GM19240 (cell line): ENCODE measurements around the gene NT5M.
"Not testable (repeated sequence)": the region's sequence is repeated elsewhere in the genome, so short reads cannot be mapped to it uniquely, and the experiment has no call there.

Experiments
- DNase-seq: peaks from one replicate; pipeline ENCODE4 v3.0.0; 2011; ENCODE audit warnings: low spot score; ENCODE audit not compliant: insufficient read length

Gene NT5M

DNA sequence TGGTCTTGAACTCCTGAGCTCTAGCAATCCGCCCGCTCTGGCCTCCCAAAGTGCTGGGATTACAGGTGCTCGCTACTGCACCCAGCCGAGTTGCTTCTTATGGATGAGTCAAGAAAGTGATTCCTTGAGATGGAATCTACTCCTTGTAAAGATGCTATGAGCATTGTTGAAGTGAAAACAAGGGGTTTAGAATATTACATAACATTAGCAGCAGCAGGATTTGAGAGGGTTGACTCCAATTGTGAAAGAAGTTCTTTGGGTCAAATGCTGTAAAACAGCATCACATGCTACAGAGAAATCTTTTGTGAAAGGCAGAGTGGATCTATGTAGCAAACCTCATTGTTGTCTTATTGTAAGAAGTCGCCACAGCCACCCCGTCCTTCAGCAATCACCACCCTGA is 72.7 kb downstream of the NT5M start:
- no peak for DNase-seq

GRCh38 chr17:17376362-17376761 is 73.2 kb downstream of the NT5M start:
- DNase-seq = no peak

DNA sequence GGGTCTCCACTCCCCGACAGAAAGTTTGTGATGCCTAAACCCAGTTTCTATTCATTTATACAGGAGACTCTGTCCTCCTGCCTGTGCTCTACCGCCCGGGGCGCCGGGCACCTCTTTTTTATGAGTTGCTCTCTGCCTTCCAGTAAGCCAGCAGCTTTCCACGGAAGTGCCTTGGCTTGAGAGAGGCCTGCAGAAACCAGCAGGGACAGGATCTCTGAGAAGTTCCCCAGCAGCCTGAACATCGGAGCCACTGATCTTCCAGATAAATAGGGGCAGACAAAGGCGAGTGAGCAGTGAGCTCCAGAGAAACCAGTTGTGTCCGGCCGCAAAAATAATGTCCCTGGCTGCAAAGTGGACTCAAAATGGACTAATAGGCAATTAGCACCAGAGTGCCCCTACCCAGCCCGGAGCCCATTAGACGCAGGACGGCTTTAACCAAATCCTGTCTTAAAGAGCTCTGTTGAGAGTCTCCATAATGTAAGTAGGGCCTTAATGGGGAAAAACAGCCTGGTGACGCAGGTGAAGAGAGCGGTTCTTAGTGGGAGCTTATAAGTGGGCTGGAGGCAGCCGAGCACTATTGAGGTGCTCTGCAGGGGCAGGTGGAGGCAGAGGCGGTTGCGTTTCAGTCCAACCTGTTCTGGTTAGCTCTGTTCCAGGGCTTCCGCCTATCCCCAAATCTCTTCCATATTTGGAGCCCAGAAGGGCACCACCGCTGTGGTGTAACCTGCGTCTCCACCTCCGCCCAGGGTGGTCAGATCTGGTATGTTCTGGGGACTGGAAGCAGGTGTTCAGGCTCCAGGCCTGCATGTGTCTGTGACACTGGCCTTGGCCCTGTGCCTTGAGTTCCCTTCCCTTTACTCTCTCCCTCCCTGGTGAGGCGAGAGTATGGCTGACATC is 74.1 kb downstream of the NT5M start:
- DNase-seq = no peak

DNA sequence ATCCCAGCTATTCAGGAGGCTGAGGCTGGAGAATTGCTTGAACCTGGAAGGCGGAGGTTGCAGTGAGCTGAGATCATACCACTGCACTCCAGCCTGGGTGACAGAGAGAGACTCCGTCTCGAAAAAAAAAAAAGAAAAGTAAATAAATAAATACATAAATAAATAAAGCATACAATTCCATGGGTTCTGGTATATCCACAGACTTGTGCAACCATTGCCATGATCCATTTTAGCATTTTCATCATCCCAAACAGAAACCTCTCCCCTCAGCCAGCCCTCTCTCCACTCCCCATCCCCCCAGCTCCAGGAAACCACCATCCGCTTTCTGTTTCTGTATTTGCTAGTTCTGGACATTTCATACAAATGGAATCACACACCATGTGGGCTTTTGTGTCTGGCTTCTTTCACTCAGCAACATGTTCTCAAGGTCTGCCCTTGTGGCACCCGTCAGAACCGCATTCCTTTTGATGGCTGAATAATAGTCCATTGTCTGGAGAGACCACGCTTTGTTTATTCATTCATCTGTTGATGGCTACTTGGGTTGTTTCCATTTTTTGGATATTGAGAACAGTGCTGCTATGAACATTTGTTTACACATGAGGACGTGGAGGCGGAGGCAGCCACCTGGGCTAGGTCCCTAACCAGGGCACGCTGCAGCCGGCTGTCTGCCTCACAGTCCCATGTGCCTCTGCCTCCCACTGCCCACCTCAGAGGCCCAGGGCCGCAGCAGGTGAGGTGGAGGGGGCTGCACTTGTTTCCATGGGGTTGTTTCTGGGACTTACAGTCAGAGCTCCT is 76.2 kb downstream of the NT5M start:
- no peak for DNase-seq

DNA sequence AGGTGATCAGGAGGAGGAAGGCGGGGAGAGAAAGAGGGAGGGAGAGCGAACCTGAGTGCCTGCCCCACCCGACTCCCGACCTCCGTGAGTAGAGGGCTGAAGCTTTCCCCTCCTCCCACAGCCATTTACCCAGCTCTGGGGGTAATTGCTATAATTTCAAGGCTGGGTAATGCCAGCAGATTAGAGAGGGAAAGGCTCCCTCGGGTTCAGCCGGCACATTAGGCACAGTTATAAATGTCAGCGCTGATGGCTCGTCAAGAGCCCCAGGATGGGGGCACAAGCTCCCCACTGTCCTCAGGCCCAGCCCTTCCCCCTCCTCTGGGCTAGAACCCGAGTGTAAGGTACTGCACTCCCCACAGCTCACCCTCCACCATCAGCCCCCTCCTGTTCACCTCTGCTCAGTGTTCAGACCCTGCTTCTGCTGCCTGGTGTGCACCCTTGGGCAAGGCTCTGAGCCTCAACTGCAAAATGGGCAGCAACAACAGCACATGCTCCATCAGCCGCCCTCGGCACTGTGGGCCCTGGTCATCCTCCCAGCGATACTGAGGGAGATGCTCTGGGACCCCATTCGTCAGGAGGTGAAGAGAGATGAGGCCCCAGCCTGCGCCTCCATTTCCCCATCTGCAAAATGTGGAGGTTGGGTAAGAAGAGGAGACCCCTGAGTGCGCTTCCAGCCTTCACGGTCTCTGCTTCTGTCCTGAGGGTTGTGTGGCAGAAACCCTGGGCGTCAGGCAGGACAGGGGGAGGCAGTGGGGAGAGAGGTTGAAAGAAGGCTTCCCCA is 77.2 kb downstream of the NT5M start:
- no peak for DNase-seq

- no peak for DNase-seq
Observed at GRCh38 chr17:17381446-17382064, 78.4 kb downstream of the NT5M start.

DNA sequence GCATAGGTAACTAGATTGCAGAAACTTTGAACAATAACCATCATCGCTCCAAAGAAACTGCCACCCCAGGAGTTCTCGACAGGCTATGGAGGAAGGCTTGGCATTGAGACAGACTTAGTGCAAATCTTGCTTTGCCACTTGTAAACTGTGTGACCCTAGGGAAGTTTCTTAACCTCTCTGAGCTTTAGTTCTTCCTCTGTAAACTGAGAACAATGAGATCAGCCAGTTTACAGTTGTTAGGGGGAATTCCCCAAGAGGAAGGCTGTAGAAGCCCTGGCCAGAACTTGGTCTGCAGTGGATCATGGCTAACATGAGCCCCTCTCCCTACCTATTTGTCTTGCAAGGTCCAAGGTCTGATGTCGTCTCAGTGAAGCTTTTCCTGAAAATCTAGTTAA is 78.9 kb downstream of the NT5M start:
- no peak for DNase-seq

GRCh38 chr17:17382971-17383370 is 79.8 kb downstream of the NT5M start:
- DNase-seq = no peak

- DNase-seq = not testable (repeated sequence)
Observed at GRCh38 chr17:17383431-17384290, 80.5 kb downstream of the NT5M start.

DNA sequence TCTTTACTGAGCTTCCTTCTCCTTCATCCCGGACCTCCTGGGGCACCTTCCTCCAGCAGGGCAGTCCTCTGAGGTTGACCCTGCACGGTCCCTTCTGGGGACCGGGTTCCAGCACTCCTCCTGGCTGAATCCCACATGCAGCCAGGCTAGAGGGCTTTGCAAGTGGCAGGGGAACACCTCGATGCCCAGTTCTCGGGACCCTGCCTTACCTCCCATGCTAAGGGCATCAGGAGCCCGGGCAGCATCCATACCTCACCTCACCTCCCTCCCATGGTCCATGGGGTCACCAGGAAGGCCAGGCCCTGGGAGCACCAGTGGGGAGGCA is 81.1 kb downstream of the NT5M start:
- no peak for DNase-seq

DNA sequence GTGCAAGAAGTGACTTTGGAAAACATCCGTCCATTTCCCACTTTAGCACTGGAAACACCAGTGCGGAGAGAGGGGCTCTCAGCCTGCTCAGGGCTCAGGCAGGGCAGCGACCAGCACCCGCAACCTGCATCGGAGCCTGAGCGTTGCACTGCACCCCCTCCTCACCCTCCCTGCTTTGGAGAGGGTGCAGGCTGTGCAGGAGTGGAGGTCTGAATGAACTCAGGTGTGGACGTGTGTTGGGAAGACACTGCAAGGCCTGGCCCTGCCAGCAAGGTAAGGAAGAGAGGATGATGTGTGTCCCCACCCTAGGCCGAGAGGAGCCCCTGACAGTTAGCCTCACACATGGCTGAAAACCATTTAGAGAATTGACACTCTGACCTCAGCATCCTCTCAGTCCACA is 81.8 kb downstream of the NT5M start:
- DNase-seq = no peak

DNA sequence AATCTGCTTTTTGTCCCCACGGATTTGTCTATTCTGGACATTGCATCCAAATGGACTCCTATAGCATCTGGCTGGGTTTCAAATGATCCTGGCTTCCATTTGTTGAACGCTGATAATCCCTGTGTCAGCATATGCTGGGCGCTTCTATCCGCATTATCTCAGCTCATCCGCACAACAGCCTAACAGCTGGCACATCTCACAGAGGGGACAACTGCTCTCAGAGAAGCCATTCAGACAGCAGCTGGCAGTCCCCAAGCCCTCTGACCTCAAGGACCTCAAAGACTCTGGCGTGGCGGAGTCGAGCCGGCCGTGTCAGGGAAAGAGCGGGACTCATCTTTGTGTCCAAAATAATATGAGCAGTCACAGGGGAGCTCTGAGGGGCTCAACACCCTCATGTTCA is 82.3 kb downstream of the NT5M start:
- DNase-seq = no peak

- no peak for DNase-seq
Observed at GRCh38 chr17:17386094-17386800, 83.1 kb downstream of the NT5M start.

DNA sequence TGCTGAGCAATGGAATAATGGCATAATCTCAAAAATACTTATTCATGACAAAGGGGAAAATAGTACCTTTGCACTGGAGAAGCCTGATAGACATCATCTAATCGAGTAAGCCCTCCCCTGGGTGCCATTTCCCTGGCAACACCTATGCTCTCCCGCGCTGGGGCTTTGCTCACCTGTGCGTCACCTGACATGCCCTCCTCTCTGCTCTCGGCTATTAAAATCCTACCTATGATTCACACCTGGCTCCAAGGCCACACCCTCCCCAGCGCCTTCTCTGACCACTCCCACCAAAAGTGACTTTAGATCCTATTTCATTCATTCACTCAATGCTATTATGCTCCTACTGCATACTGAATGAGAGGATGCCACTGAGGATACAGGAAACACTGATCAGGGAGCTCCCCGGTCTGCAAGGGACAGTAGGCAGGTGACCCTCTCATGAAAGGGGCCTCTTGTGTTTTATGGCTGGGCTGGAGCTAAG is 83.9 kb downstream of the NT5M start:
- no peak for DNase-seq

GRCh38 chr17:17387498-17388362 is 84.6 kb downstream of the NT5M start:
- DNase-seq = no peak

DNA sequence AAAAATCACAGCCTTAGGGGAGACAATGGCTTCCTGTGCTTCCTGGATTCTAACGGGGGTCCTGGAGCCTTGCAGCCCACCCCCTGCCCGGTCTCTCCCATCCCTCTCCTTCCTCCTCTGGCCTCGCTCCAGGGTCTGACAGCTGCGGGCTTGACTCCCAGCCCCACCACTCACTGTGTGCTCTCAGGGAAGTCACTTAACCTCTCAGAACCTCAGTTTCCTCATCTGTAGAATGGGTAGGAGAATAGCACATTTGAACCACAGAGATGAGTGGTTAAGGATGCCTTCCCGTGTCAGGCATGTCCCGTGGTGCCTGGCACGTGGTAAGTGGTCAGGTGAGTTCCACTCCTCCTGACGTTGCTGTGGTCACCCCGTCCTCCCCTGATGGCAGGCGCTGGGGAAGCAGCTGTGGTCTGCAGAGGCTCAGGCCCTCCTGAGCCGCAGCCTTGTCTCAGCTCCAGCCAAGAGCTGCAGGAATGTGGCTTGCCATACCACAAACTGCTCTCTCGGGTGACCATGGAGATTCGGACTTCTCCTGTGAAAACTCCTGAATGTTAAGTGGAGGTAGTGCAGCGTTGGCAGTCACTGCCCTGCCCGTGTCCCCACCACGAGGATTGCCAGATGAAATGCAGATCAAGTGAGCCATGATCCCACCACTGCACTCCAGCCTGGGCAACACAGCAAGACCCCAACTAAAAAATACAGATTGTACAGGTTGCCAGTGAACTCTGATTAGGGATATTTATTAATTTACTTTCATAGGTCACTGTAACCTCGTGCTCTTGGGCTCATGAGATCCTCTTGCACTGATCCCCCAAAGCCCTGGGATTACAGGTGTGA is 85.7 kb downstream of the NT5M start:
- no peak for DNase-seq

GRCh38 chr17:17391668-17392370 is 88.6 kb downstream of the NT5M start:
- DNase-seq = peak; percentile 25
